Suprapubic skin (tissue), 4 donors: ENCODE results near the gene CTNNA3. TPM values are rescaled to one million over a fixed set of nuclear protein-coding genes. Genes with fewer than 3 reads are reported as not detected.

Source experiments
- DNase-seq, 2 donors: peaks; one replicate each; pipeline ENCODE4 v3.0.0-alpha.2; 2019; ENCODE audit warnings: low spot score in 2 of 2
- H3K27ac ChIP-seq: fragments of 200-600 bp; sonication (generic); one replicate; pipeline ENCODE4 v1.5.1; 2019
- H3K27me3 ChIP-seq: fragments of 200-600 bp; sonication (generic); one replicate; pipeline ENCODE4 v1.5.1; 2019
- H3K36me3 ChIP-seq: fragments of 200-600 bp; sonication (generic); one replicate; pipeline ENCODE4 v1.5.1; 2019
- H3K4me1 ChIP-seq: fragments of 200-600 bp; sonication (generic); one replicate; pipeline ENCODE4 v1.5.1; 2019
- H3K4me3 ChIP-seq: fragments of 200-600 bp; sonication (generic); one replicate; pipeline ENCODE4 v1.5.1; 2019; ENCODE audit warnings: mild to moderate bottlenecking
- H3K9me3 ChIP-seq: fragments of 200-600 bp; sonication (generic); one replicate; pipeline ENCODE4 v1.5.1; 2019
- EP300 ChIP-seq: sonication (generic); formaldehyde crosslinking; IDR thresholded peaks from one replicate; pipeline ENCODE4 v1.6.1; 2017; ENCODE audit warnings: antibody characterized with exemption
- POLR2A ChIP-seq, 2 donors: fragments of 450-650 bp; IDR thresholded peaks; one replicate each; pipeline ENCODE4 v1.6.1; 2017; ENCODE audit warnings: antibody characterized with exemption in 2 of 2, mild to moderate bottlenecking in 2 of 2, moderate library complexity in 2 of 2
- POLR2AphosphoS5 ChIP-seq, 3 donors: sonication (generic); formaldehyde crosslinking; IDR thresholded peaks; one replicate each; pipeline ENCODE4 v1.6.1; 2017; ENCODE audit warnings: antibody characterized with exemption in 3 of 3
- WGBS: methylation state at CpG from one replicate; pipeline ENCODE4 v1.1.5; 2018; 5-methylcytosine and 5-hydroxymethylcytosine counted together
- total RNA-seq, 4 donors: library from RNA; depleted of rRNA; stranded (reverse); fragments of >200 nt; gene quantifications; one replicate each; pipeline ENCODE4 v1.1.0, GENCODE V29; 2016
- TF ChIP-seq, protein P1 (sequence below), 2 donors: fragments of 200-600 bp in 1 of 2; fragments of 450-650 bp in 1 of 2; sonication (generic) in 1 of 2; IDR thresholded peaks; one replicate each; pipeline ENCODE4 v1.5.1; 2016 to 2019; ENCODE audit warnings: antibody characterized with exemption in 2 of 2, mild to moderate bottlenecking in 1 of 2, moderate library complexity in 1 of 2

Gene CTNNA3
- total RNA-seq, 4 donors from 2014 or later = 0.08 to 0.29 (median 0.21) TPM

DNA sequence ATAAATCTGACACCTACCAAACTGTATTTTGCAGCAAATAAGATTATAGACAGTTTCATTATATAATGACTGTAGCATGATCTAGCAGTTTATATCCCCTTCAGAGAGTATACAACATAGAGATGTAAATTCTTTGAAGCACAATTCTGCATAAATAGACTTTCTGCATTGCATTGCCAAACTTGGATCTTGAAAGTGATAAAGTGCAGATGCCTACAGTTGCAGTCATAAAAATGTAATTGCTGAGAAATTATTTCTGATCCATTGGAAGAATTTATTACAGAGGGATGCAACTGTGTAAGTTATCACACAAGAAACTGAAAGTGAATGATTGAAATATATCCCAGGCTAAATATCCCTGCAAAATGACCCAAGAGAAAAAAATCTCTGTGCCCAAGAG, 65.1 kb downstream of the CTNNA3 start:
- Histone ChIP-seq H3K4me1 (no peaks in the 10 kb centered on the region), H3K9me3 (no peaks in the 10 kb centered on the region), H3K27me3 (no peaks in the 10 kb centered on the region), H3K36me3 (no peaks in the 10 kb centered on the region), H3K4me3 (no peak overlapping the region), H3K27ac (no peak overlapping the region)
- TF ChIP-seq POLR2AphosphoS5 (IDR thresholded peaks at IDR 0.05) (no peak), EP300 (no peak), POLR2A (IDR thresholded peaks at IDR 0.05) (no peak)
- DNase-seq = no peak

DNA sequence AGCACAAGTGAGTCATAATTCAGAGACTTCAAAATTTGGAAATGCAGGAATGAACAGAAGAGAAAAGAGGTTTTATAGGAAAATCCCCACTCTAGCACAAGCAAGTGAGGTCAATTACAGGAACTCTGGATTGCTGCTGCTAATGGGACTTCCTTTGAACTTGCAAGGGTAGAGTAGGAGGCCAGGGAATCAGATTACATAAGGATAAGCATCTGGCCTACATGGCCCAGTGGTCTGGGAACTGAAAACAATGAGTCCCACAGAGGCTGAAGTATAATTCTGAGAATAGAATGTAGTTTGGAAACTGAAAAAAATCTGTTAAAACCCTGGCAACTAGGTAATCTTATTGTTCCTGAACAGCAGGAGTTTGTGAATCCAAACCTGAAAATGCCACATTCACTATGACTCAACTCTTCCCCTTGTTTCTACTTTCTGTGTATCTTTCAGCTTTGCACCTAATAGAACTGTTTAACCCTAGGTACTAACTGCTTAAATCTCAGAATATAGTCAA, 66.5 kb downstream of the CTNNA3 start:
- Histone ChIP-seq H3K36me3 (no peaks in the 10 kb centered on the region), H3K27ac (no peak overlapping the region), H3K27me3 (no peaks in the 10 kb centered on the region), H3K4me1 (no peaks in the 10 kb centered on the region), H3K4me3 (no peak overlapping the region), H3K9me3 (no peaks in the 10 kb centered on the region)
- no peak for DNase-seq
- TF ChIP-seq, protein P1, sequence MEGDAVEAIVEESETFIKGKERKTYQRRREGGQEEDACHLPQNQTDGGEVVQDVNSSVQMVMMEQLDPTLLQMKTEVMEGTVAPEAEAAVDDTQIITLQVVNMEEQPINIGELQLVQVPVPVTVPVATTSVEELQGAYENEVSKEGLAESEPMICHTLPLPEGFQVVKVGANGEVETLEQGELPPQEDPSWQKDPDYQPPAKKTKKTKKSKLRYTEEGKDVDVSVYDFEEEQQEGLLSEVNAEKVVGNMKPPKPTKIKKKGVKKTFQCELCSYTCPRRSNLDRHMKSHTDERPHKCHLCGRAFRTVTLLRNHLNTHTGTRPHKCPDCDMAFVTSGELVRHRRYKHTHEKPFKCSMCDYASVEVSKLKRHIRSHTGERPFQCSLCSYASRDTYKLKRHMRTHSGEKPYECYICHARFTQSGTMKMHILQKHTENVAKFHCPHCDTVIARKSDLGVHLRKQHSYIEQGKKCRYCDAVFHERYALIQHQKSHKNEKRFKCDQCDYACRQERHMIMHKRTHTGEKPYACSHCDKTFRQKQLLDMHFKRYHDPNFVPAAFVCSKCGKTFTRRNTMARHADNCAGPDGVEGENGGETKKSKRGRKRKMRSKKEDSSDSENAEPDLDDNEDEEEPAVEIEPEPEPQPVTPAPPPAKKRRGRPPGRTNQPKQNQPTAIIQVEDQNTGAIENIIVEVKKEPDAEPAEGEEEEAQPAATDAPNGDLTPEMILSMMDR (IDR thresholded peaks at IDR 0.05) = no peak
- TF ChIP-seq EP300 (no peak), POLR2AphosphoS5 (IDR thresholded peaks at IDR 0.05) (no peak), POLR2A (IDR thresholded peaks at IDR 0.05) (no peak)

DNA sequence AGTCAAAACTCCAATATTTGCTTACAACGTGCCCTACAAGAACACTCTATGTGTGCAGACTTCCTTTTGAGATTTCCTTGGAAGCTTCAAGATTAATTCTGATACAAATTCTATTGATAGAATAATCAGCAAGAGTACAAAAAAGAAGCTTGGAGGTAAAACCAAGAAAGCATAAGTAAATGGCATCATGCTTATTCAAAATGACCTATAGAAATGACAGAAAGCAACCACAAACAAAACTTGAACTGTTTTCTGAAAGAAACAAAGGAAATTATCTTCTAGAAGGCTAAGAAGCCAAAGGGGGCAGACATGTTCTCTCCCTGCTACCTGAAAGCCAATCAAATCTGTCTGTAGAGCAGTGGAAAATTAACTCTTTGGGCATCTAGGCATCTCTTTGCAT, 73.0 kb downstream of the CTNNA3 start:
- no peaks in the 10 kb centered on the region for H3K9me3 ChIP-seq
- H3K36me3 ChIP-seq = no peaks in the 10 kb centered on the region
- 74% methylated on average over 1 of the region's 1 CpG for WGBS
- TF ChIP-seq, protein P1 (IDR thresholded peaks at IDR 0.05) = no peak
- TF ChIP-seq POLR2A (IDR thresholded peaks at IDR 0.05) = no peak
- TF ChIP-seq EP300 = no peak
- no peak for TF ChIP-seq POLR2AphosphoS5 (IDR thresholded peaks at IDR 0.05)
- H3K27ac ChIP-seq = no peak overlapping the region
- no peaks in the 10 kb centered on the region for H3K4me1 ChIP-seq
- no peaks in the 10 kb centered on the region for H3K27me3 ChIP-seq
- no peak overlapping the region for H3K4me3 ChIP-seq
- no peak for DNase-seq

DNA sequence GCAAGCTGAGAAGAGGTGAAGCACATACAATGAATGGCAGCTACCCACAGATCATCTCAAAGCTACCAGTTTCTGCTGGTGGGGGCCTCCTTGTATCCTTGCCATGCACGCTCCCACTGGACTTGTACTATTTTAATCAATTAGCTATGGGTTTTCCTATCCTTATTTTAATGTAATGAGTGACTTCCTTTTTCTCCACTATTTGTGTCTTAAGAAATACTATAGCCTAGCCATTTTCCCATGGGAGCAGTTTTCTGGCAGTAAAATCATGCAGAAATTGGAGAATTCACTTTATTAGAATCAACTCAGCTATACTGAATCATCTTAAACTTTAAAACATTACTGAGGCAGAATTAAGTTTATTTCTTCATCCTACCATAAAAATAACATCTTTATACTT, 73.5 kb downstream of the CTNNA3 start:
- Histone ChIP-seq H3K27ac (no peak overlapping the region), H3K27me3 (no peaks in the 10 kb centered on the region), H3K4me3 (no peak overlapping the region), H3K4me1 (no peaks in the 10 kb centered on the region), H3K36me3 (no peaks in the 10 kb centered on the region), H3K9me3 (no peaks in the 10 kb centered on the region)
- TF ChIP-seq, protein P1 (IDR thresholded peaks at IDR 0.05) = no peak
- TF ChIP-seq POLR2A (IDR thresholded peaks at IDR 0.05) (no peak), POLR2AphosphoS5 (IDR thresholded peaks at IDR 0.05) (no peak), EP300 (no peak)
- 76% methylated on average over 1 of the region's 1 CpG for WGBS
- DNase-seq = no peak

DNA sequence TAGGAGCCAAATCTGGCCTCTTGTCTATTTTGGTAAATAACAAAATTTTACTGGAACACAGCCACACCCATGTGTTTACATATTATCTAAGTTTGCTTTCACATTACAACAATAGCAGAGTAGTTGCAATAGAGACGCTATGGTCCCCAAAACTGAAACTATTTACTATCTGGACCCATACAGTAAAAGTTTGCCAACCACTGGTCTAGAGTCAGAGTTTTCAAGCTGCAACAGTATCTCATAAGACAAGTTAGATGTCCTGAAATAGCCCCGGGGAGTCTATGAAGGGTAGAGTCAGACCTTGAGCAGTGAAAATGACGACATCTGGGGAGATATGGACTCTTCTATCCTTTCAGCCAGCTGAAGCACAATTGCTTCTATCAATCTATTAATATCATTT, 74.2 kb downstream of the CTNNA3 start:
- no peak for DNase-seq
- H3K4me3 ChIP-seq = no peak overlapping the region
- no peaks in the 10 kb centered on the region for H3K9me3 ChIP-seq
- no peaks in the 10 kb centered on the region for H3K36me3 ChIP-seq
- no peak for TF ChIP-seq POLR2AphosphoS5 (IDR thresholded peaks at IDR 0.05)
- TF ChIP-seq POLR2A (IDR thresholded peaks at IDR 0.05) = no peak
- TF ChIP-seq, protein P1 (IDR thresholded peaks at IDR 0.05) = no peak
- TF ChIP-seq EP300 = no peak
- H3K4me1 ChIP-seq = no peaks in the 10 kb centered on the region
- no peak overlapping the region for H3K27ac ChIP-seq
- H3K27me3 ChIP-seq = no peaks in the 10 kb centered on the region
- 80% methylated on average over 3 of the region's 3 CpGs for WGBS

DNA sequence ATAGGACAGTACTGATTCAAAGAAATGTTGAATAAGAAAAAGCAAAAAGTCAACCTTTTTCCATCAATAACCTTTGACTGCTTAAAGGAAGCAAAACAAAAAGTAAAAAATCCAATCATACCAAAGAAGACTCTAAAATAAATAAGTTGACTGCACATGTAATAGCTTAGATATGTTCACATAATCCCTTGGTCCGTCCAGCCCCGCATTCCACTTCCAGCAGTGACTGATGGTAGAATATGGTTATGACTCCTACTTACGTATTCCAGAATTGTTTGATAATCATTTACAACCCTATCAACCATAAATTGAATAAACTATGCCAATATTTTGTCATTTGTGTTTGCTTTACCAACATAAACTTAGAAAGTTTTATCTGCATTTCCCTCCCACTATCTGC, 77.9 kb downstream of the CTNNA3 start:
- H3K27me3 ChIP-seq = no peaks in the 10 kb centered on the region
- TF ChIP-seq POLR2A (IDR thresholded peaks at IDR 0.05) (no peak), EP300 (no peak), POLR2AphosphoS5 (IDR thresholded peaks at IDR 0.05) (no peak)
- TF ChIP-seq, protein P1 (IDR thresholded peaks at IDR 0.05) = no peak

More for the DNA sequence above, 77.9 kb downstream of the CTNNA3 start:
- Histone ChIP-seq H3K4me1 (no peaks in the 10 kb centered on the region), H3K27ac (no peak overlapping the region), H3K9me3 (no peaks in the 10 kb centered on the region), H3K36me3 (no peaks in the 10 kb centered on the region), H3K4me3 (no peak overlapping the region)
- 71% methylated on average over 3 of the region's 3 CpGs for WGBS
- DNase-seq = no peak
